Inferior parietal cortex (tissue), 1 donor: ENCODE data around the gene CDC25A.
"Not testable (repeated sequence)": the region's sequence is repeated elsewhere in the genome, so short reads cannot be mapped to it uniquely, and the experiment has no call there.

Source experiments
- DNase-seq: peaks from one replicate; pipeline ENCODE4 v3.0.0-alpha.2; 2016; ENCODE audit errors: extremely low spot score

CDC25A gene

GRCh38 chr3:48141604-48142137 lies 46.5 kb downstream of the CDC25A start:
- no peak for DNase-seq

- no peak for DNase-seq
Measured at GRCh38 chr3:48140936-48141603, 47.1 kb downstream of the CDC25A start.

GRCh38 chr3:48140336-48140757 lies 47.9 kb downstream of the CDC25A start:
- DNase-seq, result no peak

- DNase-seq, result no peak
Measured at GRCh38 chr3:48137425-48137999, 50.7 kb downstream of the CDC25A start.

- no peak for DNase-seq
Measured at GRCh38 chr3:48135552-48136495, 52.4 kb downstream of the CDC25A start.

- no peak for DNase-seq
Measured at GRCh38 chr3:48130321-48130904, 57.8 kb downstream of the CDC25A start.

- no peak for DNase-seq
Measured at GRCh38 chr3:48129921-48130320, 58.3 kb downstream of the CDC25A start.

GRCh38 chr3:48128774-48129173 lies 59.4 kb downstream of the CDC25A start:
- no peak for DNase-seq

- DNase-seq, result no peak
Measured at GRCh38 chr3:48125886-48126622, 62.2 kb downstream of the CDC25A start.

- no peak for DNase-seq
Measured at GRCh38 chr3:48125013-48125705, 63.1 kb downstream of the CDC25A start.

GRCh38 chr3:48123346-48123745 lies 64.9 kb downstream of the CDC25A start:
- no peak for DNase-seq

GRCh38 chr3:48122504-48122903 lies 65.7 kb downstream of the CDC25A start:
- DNase-seq, result no peak

- no peak for DNase-seq
Measured at GRCh38 chr3:48120223-48120622, 68.0 kb downstream of the CDC25A start.

- no peak for DNase-seq
Measured at GRCh38 chr3:48119505-48120193, 68.6 kb downstream of the CDC25A start.

GRCh38 chr3:48118928-48119327 lies 69.3 kb downstream of the CDC25A start:
- no peak for DNase-seq

GRCh38 chr3:48118322-48118721 lies 69.9 kb downstream of the CDC25A start:
- DNase-seq, result no peak

- DNase-seq, result no peak
Measured at GRCh38 chr3:48112813-48113212, 75.4 kb downstream of the CDC25A start.

- DNase-seq, result not testable (repeated sequence)
Measured at GRCh38 chr3:48112108-48112791, 76.0 kb downstream of the CDC25A start.

- DNase-seq, result no peak
Measured at GRCh38 chr3:48110463-48110862, 77.8 kb downstream of the CDC25A start.
